HG03439 (cell line): Measurements from ENCODE around the gene ADAM17.
"Not testable (repeated sequence)": the region's sequence is repeated elsewhere in the genome, so short reads cannot be mapped to it uniquely, and the experiment has no call there.

ENCODE experiments used
- ATAC-seq: cut with Tn5 transposase; IDR thresholded peaks from one replicate; pipeline ENCODE4 v1.9.1; 2021; ENCODE audit warnings: mild to moderate bottlenecking, moderate library complexity; ENCODE audit not compliant: unreplicated experiment

ADAM17 gene

DNA sequence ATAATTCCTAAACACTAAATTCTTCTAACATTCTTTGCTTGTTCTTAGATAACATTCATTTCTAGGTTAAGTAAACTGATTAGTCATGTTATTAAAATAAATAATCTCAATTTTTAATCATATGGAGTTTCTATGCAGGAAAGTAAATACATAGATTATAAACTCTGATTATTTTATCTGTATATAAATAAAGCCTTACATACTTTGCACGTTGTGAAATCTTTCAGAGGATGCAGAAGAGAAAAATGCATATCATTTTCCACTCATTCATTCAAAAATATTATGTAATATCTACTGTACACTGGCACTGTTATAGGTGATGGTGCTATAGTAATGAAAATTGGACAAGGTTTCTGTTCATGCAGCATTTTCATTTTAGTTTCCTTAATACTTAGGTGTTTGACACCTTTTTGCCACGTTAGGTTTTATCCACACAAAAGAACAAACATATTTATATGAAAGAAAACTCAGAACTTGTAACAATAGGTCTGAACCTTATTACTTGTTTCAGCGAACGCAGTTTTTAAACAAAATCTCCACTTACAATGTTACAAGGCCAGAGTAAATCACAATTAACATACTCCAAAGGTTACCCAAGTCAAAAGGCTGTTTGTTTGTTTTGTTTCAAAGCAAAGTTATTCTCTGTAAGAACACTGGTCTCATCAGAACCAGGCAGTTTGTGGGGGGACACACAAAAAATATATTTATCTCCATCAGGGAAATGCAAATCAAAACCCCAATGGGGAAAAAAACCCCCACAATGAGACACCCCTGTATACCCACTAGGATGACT is 27.4 kb downstream of the ADAM17 start:
- ATAC-seq: no peak

DNA sequence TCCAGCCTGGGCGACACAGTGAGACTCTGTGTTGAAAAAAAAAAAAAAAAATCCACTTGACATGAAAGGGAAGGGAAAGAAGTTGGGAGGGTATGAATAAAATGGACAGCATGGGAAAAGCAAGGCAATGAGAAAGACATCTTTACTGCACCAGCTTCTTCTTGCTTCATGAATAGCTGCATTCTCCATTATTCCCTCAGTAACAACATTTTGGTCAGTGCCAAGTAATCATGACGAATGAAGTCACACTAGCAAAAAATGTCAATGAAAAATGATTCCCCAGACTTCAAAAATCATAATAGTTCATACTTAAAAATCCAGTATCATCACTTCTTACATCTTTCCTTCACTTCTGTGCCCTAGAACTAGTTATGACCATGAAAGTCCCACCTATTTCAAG is 30.4 kb downstream of the ADAM17 start:
- ATAC-seq: no peak

DNA sequence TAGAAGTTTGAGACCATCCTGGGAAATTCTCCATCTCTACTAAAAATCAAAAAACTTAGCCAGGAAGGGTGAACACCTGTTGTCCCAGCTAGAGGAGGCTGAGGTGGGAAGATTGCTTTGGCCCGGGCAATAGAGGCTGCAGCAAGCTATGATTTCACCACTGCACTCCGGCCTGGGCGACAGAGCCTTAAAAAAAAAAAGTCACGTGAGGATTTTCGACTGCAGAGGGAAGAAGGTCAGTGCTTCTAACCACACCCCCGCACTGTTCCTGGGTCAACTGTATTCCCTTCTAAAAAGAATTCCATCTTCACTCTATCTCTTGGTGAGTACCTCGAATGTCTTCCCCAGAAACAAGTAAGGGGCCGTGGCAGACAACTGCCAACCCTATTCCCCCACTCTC is 31.3 kb downstream of the ADAM17 start:
- ATAC-seq: no peak

DNA sequence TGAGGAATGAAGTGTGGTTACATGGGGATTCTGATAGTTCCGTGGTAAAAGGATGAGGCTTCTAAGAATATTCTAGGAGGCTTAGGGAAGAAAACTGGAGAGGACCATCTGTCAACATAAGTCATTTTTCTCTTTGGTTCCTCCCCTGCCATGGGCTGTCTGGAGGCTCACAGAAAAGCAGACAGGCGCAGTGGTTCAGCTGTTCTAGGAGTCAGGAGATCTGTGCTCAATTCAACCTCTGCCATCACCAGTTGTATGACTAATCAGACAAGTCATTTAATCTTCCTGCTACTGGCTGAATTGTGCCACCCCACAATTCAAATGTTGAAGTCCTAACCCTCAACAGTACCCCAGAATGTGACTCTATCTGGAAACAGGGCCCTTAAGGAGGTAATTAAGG is 36.4 kb downstream of the ADAM17 start:
- no peak for ATAC-seq

DNA sequence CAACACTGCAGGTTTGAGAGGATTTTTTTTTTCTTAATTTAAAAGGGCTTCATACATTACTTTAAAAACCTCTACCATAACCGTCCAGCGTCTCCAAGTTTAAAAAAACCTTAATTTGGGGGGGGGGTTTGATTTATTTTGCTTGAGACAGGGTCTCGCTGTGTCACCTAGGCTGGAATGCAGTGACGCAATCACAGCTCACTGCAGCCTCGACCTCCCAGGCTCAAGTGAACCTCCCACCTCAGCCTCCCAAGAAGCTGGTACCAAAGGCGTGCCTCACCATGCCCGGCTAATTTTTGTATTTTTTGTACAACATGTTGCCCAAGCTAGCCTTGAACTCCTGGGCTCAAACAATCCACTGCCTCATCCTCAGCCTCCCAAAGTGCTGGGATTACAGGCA is 36.9 kb downstream of the ADAM17 start:
- ATAC-seq: no peak

DNA sequence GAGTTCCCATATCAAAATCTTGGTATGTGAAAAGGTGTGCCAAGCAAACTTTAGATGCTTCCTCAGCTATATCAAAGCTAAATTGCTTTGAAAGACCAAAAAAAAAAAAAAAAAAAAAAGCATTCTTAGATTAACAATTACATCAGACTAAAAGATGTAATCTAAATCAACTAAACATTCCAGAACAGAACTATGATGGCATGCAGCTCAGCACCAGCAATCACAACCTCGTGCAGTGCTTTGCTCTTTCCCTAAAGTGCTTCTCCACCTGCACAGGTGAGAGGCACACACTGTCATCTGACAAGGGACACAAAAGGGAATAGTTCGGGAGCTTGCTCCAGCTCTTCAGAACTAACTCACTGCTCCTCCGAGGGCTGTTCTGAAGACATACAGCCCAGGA is 37.5 kb downstream of the ADAM17 start:
- ATAC-seq: no peak

DNA sequence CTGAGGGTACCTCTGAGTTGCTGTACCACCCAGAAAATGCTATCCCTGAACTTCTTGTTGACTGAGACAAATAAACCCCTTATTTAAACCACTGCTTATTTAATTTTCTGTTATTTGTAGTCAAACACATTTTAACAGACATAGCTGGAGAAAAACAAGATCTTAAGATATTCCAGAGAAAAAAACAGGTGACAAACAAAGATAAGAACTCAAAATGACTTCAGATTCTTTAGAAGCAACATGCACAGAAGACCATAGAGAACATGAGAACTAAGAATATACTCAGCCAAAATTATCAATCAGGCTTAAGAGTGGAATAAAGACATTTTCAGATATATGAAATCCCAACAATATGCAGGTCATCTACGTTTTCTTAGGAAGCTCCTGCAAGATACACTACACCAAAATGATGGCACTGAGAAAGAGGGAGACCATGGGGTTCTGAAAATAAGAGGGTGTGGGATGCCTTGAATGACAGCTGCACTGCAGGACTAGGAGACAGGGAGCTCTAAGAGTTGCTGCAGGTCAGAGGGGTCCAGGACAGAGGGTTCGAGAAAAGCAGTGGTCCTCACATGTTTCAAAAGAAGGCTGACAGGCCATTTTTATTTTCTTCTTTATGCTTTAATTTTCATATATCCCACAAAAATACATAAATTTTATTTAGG is 38.4 kb downstream of the ADAM17 start:
- no peak for ATAC-seq

DNA sequence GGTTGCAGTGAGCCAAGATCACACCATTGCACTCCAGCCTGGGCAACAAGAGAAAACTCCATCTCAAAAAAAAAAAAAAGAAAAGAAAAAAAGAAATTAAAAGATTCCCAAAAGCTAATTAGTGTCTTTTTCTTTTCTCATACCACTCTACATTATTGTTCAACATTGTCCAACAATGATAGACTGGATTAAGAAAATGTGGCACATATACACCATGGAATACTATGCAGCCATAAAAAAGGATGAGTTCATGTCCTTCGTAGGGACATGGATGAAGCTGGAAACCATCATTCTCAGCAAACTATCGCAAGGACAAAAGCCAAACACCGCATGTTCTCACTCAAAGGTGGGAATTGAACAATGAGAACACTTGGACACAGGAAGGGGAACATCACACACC is 41.7 kb downstream of the ADAM17 start:
- ATAC-seq: not testable (repeated sequence)

DNA sequence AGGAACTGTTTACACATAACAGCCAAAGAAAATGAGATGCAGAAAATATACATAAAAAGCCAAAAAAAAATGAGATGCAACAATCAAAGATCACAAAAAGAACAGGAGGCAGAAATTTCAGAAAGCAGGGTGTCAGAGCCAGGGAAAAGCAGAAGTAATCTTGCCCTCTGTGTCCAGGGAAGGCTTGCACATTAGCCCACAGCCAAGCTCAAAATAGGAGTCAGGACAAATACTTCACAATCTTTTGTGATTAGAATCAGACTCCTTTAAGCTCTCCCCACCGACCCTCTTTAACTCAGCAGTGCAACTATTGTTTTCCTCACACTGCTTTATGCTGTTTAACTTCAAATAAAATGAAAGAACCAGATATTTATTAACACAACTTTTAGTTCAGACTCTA is 46.7 kb downstream of the ADAM17 start:
- no peak for ATAC-seq

DNA sequence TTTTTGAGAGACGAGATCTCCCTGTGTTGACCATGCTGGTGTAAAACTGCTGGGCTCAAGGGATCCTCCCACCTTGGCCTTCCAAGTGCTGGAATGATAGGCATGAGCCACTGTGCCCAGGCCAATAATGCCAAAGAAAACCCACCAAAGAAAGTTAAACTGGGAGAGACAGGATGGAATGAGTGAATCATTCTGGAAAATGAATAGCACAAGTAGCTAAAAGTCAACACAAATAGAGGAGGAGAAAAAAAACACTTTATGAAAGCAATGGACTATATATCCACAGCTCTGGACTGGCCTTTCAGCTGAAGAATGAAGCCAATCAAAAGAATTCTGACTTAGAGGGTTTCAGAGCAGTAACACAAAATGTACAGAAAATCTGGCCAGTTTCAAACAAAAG is 57.4 kb downstream of the ADAM17 start:
- no peak for ATAC-seq

DNA sequence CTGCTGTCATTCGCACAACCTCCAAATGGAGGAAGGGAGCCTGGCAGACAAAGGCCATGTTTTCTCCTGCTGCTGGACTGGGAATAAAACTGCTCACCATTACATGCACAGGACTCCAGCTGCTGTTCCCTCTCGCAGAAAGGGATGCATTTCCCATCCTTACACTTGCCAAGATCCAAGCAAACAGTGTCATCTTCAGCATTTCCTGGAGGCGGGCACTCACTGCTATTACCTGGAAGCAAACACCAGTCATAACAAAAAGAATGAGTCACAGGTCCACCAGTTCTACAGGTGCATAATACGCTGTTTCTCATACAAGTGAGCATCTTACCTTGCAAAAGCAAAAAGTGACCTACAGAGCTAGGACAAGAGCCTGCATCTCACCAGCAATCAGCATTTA is 58.6 kb downstream of the ADAM17 start:
- ATAC-seq: no peak

DNA sequence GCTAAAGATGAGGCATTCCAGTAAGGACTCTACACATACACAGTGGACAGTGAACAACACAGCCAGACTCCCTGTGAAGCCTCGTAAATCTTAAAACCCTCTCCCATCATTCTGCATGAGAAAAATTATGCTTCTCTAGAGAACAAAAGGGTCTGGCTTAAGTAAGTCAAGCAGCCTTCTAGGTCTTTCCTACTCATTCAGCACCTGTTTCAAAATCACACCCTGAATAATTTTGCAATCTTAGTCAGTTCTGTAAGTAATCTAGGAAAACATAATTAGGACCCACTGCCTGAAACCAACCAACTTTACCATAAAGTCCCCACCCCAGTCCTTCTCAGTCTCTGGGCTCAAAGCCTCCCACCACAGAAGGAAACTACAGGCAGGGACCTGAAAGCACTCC is 61.5 kb downstream of the ADAM17 start:
- no peak for ATAC-seq

DNA sequence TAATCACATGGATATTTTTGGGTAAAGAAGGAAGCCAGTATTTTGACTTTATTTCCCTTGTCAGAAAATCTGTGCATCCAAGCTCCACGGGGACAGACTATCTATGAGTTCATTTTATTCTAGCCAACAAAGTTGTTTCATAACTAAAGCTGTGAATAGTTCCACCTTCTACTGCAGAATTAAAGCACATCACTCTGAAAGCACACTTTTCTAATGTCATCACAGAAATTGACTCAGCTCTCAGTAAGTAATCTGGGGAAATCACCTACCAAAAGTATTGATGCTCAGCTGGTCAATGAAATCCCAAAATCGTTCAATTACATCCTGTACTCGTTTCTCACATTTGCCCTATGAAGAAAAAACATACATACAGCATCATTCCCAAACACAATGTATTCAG is 62.2 kb downstream of the ADAM17 start:
- no peak for ATAC-seq

DNA sequence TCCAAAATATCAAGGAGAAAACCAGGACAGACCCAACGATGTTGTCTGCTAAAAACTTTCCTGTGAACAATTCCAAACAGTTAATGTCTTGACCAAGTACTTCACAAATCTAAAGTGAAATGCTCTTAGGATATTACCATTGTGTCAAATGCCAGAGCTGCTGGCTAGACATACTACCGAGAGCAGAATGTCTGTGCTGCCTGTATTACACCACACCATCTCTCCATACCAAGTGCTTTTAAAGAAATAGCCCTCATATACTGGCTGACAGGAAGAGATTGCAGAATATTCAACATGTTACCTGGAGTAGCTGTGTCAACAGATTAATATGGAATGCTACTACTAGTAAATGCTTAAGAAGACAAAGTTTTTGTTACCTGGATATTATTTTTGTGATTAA is 62.7 kb downstream of the ADAM17 start:
- no peak for ATAC-seq

DNA sequence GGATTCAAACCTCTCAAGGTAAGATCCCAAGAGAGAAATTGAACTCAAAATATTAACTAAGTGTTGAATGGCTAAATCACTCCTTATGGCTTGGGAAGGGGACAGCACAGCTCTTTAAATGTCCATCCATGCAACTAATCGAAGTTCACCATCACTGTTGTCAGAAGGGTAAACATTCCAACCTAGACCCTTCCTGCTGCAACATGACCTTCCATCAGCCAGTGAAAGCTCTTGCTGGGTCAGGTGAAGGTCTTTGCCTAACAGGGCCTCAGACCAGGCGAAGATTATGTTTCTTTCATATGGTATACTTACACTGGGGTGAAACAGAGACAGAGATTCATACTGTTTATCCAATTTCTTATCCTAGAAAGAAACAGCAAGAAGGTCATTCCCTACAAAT is 64.8 kb downstream of the ADAM17 start:
- ATAC-seq: no peak

DNA sequence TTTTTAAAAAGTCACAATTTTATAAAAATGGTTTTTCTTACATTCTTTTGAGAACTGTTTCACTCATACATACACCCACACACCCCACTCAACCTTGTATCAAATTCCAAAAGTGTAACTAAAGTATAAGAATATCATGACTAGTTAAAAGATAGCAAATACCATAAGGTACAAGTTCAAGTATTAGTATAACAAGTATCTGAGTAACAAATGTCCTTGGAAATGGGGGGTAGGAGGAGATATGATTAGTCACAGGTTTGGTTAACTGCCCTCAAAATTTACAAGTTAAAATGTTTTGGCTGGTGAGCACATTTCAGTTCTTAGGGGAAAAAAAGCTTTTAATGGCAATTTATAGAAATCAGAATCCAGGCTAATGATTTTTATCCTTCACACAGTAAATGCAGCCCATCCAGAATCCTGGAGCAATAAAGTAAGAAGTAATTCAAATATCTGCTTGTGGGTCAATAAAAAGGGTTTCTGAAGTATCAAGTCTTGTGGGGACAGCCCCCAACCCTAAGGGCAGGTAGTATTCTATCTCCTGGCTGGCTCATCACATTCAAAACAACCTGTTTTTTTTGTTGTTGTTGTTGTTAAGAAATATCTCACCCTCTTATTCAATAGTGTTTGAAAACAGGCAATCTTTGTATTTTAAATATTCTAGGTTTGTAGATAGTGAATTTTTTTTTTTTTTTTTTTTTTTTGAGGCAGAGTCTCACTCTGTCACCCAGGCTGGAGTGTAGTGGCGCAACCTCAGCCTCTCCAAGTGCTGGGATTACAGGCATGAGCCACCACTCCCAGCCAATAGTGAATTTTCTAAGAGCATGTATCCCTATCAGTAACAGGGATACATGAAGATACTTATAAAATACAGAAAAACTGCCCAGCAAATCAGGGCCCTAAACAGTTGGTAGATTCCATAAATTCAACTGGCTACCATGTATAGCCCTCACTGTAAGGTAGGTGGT is 66.8 kb downstream of the ADAM17 start:
- no peak for ATAC-seq

DNA sequence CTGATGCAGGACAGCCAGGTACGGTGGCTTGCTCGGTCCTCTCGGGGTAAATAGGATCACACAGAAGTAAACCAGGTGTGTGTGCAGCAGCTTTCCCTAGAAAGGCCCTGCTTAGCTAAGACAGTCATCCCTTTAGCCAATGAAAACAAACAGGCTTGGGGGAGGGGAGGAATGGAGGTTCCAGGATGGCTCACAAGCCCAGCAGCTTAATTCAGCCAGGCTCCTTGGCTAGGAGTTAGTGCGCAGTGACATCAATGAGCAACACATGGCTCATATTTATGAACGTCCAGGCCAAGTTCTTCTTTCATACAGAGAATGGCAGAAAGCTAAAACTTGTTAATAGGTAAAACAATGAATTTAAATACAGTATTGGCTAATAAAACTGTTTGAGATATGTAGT is 71.1 kb downstream of the ADAM17 start:
- no peak for ATAC-seq

DNA sequence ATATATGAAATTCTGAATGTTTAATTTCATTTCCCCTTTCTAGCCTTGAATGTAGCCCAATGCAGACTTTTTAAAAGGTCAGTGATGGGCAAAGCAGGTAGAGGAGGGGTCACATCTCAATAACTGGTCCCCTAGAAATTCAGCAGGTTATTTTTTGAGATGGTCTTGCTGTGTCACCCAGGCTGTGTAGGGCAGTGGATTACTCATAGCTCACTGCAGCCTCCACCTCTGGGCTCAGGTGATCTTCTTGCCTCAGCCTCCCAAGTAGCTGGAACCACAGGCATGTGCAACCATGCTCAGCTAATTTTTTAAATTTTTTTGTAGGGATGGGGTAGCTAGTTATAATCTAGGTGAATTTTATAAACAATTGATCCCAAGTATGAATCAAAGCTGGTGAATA is 72.5 kb downstream of the ADAM17 start:
- no peak for ATAC-seq

DNA sequence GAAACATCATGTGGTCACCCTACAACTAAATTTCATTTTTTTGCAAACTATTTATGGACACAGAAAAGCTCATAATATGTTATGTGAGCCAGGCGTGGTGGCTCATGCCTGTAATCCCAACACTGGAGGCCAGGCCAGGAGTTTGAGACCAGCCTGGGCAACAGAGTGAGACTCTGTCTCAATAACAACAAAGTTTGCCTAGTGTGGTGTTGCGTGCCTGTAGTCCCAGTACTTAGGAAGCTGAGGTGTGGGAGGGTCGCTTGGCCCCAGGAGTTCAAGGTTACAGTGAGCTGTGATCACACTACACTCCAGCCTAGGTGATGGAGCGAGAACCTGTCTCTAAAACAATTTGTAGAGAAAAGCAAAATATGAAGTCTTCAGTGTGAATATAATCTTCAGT is 75.5 kb downstream of the ADAM17 start:
- no peak for ATAC-seq

DNA sequence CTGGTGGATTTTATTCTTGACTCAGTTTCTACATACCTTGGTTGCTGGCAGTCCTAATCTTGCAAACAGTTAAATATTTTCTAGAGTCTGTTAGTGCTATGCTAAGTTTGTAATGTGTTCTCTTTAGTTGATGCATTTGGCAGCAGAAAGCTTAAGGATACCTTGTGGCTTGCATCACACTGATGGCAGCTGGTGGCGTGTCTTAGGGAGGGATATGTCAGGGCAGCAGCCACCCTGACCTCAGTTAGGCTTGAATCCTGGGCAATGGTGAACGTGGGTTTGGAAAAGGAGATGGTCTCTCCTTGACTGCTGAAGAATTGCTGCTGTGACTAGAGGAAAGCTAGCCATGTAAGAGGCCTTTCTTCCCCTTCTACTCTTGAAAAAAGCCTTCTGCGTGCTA is 77.1 kb downstream of the ADAM17 start:
- ATAC-seq: no peak

DNA sequence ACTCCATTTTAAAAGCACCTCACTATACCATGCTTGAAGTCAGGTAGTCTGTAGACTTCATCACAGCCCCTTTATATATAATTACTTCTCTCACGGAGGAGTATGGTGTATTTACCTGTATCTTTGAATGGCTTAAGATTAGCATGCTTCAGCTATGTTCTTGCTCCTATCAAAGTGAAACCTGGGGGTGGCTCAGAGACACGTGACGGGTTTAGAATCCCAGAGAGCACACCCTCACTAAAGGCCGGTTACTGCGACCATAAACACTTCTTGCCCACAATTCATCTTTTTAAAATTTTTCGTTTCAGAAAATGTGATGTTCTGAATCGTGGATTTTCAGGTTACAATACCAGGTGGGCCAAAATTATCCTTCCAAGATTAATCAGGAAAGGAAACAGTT is 77.7 kb downstream of the ADAM17 start:
- no peak for ATAC-seq
